ENCODE measurements around the gene C19orf25. TPM values are rescaled to one million over a fixed set of nuclear protein-coding genes. Genes with fewer than 3 reads are reported as not detected.

Gene C19orf25
- total and polyA plus RNA-seq, 9 of the 15 experiments (the other 6 are each of a cell fraction or from before 2014, with no cell fraction given): 0.79 to 96.0 (median 36.1) TPM

DNA sequence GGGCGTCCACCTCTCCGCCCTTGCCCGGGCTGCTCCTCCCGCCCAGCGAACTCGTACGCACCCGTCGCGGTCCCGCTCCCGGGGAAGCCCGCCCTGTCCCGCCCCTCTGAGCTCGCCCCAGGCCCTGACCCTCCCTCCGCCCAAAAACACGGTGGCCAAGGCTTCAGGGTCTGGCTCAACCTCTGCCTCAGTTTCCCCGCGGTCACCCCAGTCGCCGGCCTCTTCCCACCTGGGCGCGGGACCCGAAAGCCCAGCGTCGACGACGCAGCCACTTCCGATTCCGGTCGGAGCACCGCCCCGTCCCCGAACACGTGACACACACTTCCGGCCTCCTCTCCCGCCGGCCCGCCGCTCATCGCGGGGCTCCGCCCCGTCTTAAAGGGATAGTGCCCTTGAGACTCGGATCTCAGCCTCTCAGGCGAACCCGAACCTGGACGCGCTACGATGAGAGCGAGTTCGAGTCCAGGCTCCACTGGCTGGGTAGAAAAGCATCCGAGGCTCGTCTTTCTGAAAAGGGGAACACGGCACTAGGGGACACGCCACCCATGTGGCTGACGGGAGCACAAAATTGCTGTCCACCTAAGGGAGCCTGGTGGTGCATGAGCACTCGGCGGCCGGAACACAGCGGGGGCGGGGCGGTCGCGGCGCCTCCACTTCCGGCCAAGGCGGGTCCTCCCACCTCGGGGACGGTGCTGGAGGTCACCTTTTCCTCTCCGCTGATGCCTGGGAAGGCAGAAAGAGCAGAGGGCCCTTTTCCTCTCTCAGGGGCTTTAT, at the start of gene C19orf25 (continued):
- TF ChIP-seq ARID4B (CRISPR knock-in tag; IDR thresholded peaks at IDR 0.05) (peak; percentile 93), TAL1 (IDR thresholded peaks at IDR 0.05) (no peak), ETV1 (tag; conservative IDR thresholded peaks at IDR 0.05; ENCODE audit: low read depth) (peak; percentile 99), TCF7 (IDR thresholded peaks at IDR 0.05; ENCODE audit: borderline replicate concordance) (peak; percentile 33; the same call in 1 of the 2 replicates), ZSCAN29 (IDR thresholded peaks at IDR 0.05) (no peak), ZNF589 (CRISPR knock-in tag; IDR thresholded peaks at IDR 0.05; ENCODE audit: low read depth) (no peak), ARNT (IDR thresholded peaks at IDR 0.05) (0 out of 4 replicates have a peak, but pooled peaks of 1 of the 2 experiments have one; percentile 28), TRIM24 (IDR thresholded peaks at IDR 0.05) (peak in 1 of 2 experiments; percentile 81; a peak in 2 of 4 replicates), NUFIP1 (IDR thresholded peaks at IDR 0.05; ENCODE audit: partially characterized antibody) (no peak), BHLHE40 (IDR thresholded peaks at IDR 0.05; ENCODE audit: low read length) (peak; percentile 23; the same call in 1 of the 2 replicates), ZNF592 (IDR thresholded peaks at IDR 0.05) (0 out of 2 replicates have a peak, but pooled peaks have one; percentile 42)
- TF ChIP-seq, protein P1, sequence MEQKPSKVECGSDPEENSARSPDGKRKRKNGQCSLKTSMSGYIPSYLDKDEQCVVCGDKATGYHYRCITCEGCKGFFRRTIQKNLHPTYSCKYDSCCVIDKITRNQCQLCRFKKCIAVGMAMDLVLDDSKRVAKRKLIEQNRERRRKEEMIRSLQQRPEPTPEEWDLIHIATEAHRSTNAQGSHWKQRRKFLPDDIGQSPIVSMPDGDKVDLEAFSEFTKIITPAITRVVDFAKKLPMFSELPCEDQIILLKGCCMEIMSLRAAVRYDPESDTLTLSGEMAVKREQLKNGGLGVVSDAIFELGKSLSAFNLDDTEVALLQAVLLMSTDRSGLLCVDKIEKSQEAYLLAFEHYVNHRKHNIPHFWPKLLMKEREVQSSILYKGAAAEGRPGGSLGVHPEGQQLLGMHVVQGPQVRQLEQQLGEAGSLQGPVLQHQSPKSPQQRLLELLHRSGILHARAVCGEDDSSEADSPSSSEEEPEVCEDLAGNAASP (IDR thresholded peaks at IDR 0.05): no peak
- TF ChIP-seq, protein P2, sequence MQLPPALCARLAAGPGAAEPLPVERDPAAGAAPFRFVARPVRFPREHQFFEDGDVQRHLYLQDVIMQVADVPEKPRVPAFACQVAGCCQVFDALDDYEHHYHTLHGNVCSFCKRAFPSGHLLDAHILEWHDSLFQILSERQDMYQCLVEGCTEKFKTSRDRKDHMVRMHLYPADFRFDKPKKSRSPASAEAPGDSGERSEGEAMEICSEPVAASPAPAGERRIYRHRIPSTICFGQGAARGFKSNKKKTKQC (CRISPR knock-in tag; IDR thresholded peaks at IDR 0.05): peak; percentile 63; the same call in 1 of the 2 replicates

Data from K562 (cell line).